Glomerular endothelial cell (primary cell): ENCODE measurements around the gene PDE10A. TPM values are rescaled to one million over a fixed set of nuclear protein-coding genes. Genes with fewer than 3 reads are reported as not detected.
"Not testable (repeated sequence)": the region's sequence is repeated elsewhere in the genome, so short reads cannot be mapped to it uniquely, and the experiment has no call there.

Experiments used
- DNase-seq: peaks from one replicate; pipeline ENCODE4 v3.0.0-alpha.2; 2011; ENCODE audit warnings: low read depth, low spot score; ENCODE audit errors: extremely low read depth
- total RNA-seq: library from RNA; depleted of rRNA; stranded (reverse); fragments of >200 nt; gene quantifications from 2 replicates; pipeline ENCODE4 v1.2.3, GENCODE V29; 2015

The PDE10A gene
- total RNA-seq, 1 donor from 2014 or later: 10.0 TPM

DNA sequence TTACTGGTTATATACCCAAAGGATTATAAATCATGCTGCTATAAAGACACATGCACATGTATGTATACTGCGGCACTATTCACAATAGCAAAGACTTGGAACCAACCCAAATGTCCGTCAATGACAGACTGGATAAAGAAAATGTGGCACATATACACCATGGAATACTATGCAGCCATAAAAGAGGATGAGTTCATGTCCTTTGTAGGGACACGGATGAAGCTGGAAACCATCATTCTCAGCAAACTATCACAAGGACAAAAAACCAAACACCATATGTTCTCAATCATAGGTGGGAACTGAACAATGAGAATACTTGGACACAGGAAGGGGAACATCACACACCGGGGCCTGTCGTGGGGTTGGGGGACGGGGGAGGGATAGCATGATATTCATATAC, 104.9 kb downstream of the PDE10A start:
- DNase-seq: not testable (repeated sequence)

DNA sequence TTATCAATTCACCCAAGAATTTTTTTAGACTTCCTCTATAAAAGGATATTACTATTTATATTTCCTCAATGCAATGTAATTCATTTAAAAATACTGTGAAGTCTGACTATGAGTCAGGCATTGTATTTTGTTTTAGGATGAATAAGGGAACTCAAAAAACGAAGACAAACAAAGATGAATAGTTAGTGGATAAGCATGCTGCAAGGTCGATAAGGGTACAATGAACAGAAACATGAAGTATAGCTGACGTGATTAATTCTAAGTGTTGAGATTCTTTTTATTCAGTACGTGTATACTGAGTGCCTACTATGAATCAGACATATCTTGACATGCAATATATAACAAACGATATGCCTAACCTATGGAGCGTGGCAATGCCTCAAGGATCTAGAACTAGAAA, 105.4 kb downstream of the PDE10A start:
- no peak for DNase-seq

DNA sequence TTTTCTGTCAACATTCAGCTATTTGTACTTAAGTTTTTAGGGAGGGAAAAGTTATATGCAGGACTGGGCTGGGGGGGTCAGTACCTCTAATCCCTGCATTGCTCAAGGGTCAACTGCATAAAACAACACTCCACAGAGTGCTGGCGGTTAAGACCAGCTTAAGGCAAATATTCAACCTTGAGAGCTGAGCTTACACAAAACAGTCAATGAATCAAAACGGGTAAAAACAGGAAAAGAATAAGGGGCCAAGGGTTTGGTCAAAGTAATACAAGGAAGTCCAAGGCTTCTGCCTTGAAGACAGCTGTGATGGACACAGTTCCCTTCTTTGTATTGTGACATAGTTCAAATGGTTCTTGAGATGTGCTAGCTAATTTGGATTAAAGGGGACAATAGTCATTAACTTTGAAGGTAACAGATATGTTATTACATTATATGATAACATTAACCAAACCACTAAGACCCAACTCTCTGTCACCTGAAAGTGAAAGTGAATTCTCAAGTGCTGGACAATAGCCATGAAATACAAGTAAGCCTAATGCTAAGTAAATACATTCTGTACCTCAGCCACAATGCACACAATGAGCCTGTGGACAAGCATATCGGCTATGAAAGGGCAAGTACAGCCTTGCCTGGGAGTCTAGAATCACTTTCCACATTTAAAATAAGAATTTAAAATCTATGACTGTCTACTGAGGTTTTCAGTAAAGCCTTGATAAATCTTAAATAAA, 106.8 kb downstream of the PDE10A start:
- peak; percentile 70 for DNase-seq

DNA sequence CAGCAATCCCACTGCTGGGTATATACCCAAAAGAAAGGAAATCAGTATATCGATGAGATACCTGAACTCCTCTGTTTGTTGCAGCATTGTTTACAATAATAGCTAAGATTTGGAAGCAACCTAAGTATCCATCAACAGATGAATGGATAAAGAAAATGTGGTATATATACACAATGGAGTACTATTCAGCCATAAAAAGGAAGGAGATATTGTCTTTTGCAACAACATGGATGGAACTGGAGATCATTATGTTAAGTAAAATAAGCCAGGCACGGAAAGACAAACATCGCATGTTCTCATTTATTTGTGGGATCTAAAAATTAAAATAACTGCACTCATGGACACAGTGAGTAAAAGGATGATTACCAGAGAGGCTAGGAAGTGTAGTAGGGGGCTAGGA, 108.4 kb downstream of the PDE10A start:
- not testable (repeated sequence) for DNase-seq

DNA sequence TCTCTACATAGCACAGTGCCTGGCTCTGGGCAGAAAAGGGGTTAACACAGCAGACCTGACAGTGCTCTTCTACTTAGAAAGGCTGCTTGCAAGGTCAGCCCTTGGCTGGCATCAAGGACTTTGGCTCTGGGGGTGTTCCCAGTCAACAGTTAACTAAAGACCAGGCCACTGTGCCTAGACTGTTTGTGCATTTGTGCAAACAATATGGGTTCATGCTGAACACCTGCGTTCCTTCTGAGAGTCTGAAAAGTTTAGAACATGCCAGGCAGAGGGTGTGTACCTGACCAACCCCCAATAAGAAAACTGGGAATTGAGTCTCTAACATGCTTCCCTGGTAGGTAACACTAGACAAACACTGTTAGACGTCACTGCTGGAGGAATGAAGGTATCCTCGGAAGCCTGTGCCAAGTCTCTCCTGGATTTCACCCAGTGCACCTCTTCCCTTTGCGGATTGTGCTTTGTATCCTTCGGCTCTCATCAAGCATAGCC, 110.7 kb downstream of the PDE10A start:
- DNase-seq: no peak

DNA sequence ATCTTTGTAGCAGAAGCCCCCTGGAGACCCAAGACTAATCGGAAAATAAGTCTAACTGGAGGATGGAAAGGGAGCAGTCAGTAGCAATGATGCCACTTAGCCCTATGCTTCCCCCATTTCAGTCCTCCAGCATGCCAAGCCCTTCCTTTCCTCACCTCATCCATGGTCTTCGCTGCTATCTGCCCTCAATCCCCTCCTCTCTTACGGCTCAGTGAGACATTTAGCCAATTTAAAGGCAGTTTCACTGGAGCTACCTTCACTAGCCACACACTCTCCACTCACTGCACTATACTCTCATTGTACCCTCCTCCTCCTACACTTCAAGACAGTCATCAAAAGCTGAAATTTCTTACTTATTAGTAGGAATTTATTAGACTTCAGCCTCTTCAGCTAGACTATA, 111.2 kb downstream of the PDE10A start:
- no peak for DNase-seq

DNA sequence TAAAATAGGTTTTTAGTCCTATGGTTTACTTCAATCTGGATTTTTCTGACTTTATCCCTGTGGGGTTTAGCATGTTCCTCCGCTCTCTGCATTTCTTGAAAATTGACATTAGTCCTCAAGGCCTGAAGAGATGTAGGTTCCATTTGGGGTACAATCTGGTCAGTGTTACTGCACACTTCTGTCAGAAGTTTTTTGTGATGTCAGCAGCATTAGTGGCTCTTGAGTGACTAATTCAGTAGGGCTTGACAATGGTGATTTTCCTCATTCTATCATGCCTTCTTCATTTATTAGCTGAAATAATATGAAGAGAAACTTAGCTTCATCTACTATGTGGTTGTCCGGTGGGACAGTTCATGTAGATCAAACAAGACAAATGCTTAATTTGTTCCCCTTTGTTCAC, 114.6 kb downstream of the PDE10A start:
- no peak for DNase-seq

DNA sequence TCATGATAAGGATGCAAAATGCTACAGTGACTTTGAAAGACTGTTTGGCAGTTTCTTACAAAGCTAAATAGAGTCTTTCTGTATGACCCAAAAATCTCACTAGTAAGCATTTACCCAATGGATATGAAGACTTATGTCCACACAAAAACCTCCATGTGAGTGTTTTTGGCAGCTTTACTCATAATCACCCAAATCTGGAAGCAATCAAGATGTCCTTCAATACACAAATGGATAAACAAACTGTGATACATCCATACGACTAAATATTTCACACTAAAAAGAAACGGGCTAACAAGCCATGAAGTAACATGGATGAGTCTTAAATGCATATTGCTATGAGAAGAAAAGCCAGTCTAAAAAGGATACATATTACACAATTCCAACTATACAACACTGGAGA, 117.2 kb downstream of the PDE10A start:
- DNase-seq: no peak

DNA sequence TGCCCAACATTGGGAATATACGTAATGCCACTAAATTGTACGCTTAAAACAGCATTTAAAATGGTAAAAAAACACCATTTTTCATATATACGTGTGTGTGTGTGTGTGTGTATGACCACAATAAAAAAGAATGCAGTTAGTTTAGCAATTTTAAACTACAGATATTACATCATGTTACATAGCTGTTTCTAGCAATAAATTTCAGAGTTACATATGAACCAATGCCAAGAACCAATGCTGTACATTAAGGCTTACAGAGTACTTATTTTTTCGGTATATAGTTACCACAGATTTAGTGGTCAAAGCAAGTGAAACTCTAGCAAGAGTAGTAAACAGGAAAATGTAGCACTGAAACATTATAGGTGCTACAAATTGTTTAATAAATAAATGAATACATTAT, 119.3 kb downstream of the PDE10A start:
- no peak for DNase-seq

DNA sequence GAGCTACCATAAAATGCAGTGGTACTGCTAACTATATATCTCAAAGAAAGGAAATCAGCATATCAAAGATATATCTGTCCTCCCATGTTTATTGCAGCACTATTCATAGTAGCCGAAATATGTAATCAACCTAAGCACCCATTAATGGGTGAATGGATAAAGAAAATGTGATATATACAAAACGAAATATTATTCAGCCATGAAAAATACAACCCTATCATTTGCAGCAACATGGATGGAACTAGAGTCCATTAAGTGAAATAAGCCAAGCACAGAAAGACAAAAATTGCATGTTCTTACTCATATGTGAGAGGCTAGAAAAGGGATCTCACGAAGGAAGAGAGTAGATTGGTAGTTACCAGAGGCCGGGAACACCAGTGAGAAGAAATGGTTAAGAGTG, 126.1 kb downstream of the PDE10A start:
- no peak for DNase-seq

DNA sequence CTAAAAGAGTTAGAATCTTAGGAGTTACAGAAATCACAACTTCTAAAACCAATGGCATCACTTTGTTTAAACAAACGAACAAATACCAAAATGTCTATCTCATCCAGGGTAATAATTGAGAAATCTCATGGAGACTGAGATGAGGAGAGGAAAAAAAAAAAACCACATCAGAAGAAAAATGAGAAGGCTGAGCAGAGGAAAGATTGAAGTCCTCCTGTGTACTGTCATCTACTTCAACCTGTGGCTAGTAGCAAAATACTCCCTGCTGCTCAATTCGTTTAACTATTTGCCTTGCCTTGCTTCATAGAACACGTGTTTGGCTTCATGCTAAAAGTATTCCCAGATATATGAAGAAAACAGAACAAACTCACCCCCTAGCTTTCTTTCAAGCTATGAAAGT, 143.7 kb downstream of the PDE10A start:
- no peak for DNase-seq

DNA sequence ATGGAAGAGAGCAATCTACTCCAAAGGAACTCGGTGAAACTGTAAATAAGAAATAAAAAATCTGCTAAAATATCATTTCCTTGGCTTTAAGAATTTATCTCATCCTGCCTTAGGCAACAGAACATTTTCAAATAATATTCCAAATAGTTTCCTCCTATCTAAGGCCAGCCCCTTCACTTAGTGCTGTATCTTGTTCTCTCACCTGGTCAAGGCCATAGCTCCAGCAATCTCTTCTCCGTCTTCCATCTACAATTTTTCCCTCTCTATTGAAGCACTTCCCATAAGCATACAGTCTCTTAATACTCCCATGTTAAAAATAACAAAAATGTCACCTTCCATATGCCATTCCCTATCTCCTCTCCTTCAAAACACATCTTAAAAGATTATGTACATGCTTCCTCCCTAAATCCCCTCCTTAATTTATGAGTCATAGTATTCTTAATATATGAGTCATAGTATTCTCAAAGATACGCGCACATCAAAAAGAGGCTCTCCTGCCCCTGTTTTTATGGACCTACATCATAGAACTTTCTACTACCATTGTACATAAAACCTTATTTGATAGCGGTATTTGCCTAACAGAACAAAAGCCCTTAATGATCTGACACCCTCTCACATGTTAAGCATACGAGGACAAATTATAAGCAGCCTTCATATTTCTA, 146.9 kb downstream of the PDE10A start:
- no peak for DNase-seq

DNA sequence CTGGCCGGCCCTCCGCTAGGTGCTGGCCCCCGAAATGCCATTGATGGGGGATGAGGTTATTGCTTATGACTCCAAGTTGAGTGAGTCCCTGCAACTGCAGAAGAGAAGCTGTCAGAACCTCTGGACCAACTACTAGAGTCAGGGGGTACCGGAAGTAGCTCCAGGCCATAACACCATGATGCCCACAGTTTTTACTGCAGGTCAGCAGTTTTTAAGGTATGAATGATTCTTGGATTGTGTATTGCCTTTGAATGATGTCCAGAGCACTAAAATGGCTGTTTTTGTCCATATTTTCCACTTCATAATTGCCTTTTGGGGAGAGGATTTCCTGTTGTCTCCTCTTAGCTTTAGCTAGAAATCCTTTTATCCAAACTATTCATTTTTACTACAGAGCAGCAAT, 148.4 kb downstream of the PDE10A start:
- no peak for DNase-seq

DNA sequence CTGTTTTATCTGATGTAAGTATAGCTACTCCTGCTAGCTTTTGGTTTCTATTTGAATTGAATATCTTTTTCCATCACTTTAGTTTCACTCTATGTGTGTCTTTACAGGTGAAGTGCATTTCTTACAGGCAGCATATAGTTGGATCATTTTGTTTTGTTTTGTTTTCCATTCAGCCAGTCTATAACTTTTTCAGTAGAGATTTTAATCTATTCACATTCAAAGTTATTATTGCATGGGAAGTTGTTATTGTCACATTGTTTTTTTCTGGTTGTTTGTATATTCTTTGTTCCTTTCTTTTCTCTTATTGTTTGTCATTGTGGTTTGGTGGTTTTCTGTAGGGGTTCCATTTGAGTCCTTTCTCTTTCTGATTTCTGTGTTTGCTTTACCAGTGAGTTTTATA, 151.2 kb downstream of the PDE10A start:
- no peak for DNase-seq

DNA sequence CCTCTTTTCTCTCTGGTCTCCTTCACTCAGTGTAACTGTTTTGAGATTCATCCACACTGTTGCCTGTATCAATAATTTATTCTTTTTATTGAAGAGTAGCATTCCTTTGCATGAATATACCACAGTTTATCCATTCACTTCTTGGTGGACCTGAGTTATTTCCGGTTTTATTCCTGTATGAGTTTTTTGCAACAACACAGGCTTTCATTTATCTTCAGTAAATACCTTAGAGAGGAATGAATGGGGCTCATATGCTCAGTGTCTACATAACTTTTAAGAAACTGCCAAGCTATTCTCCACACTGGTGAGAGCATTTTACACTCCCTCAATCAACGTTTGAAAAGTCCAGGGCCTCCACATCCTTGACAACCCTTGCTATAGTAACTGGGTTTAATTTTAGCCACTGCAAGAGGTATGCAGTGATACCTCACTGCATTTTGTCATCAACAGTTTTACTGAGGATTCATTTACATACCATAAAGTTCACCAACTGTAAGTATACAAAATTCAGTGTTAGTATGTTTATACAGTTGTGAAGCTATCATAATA, 154.6 kb downstream of the PDE10A start:
- no peak for DNase-seq

DNA sequence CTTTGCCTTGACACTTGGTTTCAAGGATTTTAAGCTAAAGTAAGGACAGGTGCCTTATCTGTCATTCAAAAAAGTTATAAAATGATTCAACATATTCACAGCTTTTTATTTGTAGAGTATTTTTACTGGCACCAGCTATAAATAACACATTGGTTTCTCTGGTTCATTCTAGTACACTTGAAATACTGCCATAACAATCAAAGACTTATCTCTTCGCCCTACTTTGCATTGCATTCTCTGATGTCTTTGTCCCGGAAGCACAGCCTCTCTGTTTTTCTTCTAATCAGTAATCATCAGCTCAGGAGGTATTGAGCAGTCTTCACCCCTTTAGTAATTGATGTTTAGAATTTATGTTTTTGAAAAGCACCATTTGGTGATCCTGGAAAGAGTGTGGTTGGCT, 156.4 kb downstream of the PDE10A start:
- no peak for DNase-seq

DNA sequence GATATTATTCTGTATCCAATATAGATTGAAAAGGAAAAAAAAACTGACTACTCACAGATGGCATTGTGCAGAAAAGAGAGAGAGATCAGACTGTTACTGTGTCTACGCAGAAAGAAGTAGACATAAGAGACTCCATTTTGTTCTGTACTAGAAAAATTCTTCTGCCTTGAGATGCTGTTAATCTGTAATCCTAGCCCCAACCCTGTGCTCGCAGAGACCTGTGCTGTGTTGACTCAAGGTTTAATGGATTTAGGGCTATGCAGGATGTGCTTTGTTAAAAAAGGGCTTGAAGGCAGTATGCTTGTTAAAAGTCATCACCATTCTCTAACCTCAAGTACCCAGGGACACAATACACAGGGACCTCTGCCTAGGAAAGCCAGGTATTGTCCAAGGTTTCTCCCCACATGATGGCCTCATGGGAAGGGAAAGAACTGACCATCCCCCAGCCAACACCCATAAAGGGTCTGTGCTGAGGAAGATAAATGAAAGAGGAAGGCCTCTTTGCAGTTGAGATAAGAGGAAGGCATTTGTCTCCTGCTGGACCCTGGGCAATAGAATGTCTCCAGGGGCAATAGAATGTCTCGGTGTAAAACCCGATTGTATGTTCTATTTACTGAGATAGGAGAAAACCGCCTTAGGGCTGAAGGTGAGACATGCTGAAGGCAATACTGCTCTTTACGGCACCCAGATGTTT, 162.7 kb downstream of the PDE10A start:
- not testable (repeated sequence) for DNase-seq

DNA sequence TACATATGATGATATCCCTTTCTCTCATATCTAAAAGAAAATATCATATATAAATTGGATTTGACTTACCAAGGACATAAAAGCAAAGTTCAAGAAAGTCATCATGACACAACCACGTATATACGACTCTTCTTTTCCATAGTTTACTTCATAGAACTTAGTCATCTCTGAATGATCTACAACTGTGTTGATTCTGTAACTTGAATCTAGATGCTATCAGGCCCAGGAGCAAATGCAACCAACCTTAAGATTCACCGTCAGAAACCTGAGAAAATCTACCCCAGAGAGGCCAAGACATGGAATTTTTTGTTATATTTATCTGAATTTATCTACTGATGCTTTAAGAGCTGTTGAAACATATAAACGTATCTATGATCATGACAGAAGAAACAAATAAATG, 165.6 kb downstream of the PDE10A start:
- no peak for DNase-seq

DNA sequence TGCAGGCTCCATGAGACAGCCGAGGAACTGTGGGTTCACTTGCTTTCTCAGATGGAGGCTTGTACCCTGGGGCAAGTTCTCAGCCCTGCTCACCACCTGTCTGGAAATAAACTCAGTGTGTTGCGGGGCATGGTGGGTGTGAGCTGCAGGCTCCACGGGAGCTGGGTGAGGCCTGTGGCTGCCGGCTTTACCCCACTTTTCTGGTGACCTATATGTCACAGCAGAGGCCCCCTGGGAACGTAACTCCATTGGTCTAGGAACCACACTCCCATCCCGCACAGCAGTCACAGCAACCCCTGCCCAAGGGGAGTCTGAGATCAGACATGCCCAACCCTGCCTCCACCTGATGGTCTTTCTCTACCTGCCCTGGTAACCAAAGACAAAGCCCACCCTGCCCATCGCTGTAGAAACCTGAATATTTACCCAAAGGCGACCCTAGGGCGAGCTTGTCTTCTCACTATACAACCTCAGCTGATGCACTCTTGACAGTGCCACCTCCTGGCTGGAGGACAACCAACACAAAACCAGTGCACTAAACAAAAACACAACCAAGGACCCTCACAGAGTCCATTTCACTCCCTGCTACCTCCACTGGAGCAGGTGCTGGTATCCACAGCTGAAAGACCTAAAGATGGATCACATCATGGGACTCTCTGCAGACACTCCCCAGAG, 174.3 kb downstream of the PDE10A start:
- DNase-seq: no peak

DNA sequence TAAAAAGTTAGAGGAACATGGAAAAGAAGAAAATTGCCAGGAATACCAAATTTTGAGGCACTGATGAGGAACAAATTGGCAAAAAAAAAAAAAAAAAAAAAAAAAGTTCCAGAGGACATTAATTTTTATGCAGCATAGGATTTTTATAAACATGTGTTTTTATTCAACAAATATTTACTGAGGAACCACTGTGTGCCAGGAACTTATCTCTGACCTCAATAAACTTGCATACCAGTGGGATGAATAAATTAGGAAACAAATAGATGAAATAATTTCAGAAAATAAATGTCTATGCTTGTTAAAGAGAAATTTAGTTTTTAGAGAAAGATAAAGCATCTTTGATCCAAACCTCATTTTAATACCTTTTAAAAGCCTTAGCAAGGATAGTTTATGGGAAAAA, 175.1 kb downstream of the PDE10A start:
- no peak for DNase-seq

DNA sequence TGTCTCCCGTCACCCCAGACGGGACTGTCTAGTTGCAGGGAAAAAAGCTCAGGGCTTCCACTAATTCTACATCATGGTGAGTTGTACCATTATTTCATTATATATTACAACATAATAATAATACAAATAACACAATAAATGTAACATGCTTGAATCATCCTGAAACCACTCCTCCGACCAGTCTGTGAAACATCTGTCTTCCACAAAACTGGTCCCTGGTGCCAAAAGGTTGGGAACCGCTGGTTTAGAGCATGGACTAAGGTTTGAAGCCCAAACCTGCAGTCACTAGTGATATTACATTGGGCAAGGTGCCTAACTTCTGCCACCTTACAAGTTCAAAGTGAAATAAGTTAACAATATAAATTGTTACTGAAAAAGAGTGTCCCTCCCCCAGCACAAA, 175.7 kb downstream of the PDE10A start:
- no peak for DNase-seq
